ENCODE results near the gene ACBD4.

DNA sequence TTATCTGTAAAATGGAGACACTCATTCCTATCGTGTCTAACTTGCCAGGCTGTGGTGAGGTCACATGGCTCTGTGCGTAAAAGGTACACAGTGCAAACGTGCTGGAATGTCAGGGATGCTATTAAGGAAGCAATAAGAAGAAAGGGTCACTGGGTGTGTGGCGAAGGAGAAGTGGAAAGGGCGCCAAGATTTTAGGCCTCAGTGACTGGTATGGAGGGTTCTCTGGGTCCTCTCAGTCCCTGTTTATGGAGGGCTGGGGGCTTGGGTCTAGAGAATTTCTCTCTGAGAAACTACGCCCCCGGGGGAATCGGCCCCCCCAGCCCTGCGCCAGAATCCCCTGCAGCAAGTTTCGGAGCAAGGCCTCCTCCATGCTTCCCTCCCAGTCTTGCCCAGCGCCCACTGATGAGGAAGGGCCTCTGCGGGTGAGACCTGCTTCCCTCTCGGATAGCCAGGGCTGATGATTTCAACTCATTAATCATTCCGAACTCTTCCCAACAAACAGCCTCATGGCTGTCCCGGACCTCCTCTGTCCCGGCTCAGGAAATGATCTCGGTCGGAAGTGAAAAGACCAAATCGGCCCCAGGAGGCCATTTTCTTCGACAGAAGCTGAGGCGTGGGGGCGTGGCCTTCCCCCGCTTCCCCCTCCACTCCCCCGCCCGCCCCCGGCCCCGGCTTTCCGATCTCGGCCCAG lies 11.5 kb downstream of the ACBD4 start:
- TF ChIP-seq POLR2A (IDR thresholded peaks at IDR 0.05; ENCODE audit: low read depth, low read length) (peak; percentile 76), MAX (IDR thresholded peaks at IDR 0.05; ENCODE audit: insufficient read depth, insufficient read length) (peak; percentile 37), POLR2AphosphoS5 (IDR thresholded peaks at IDR 0.05; ENCODE audit: insufficient read depth, low read depth, low read length) (peak; percentile 32)
- TF ChIP-seq, protein P1, sequence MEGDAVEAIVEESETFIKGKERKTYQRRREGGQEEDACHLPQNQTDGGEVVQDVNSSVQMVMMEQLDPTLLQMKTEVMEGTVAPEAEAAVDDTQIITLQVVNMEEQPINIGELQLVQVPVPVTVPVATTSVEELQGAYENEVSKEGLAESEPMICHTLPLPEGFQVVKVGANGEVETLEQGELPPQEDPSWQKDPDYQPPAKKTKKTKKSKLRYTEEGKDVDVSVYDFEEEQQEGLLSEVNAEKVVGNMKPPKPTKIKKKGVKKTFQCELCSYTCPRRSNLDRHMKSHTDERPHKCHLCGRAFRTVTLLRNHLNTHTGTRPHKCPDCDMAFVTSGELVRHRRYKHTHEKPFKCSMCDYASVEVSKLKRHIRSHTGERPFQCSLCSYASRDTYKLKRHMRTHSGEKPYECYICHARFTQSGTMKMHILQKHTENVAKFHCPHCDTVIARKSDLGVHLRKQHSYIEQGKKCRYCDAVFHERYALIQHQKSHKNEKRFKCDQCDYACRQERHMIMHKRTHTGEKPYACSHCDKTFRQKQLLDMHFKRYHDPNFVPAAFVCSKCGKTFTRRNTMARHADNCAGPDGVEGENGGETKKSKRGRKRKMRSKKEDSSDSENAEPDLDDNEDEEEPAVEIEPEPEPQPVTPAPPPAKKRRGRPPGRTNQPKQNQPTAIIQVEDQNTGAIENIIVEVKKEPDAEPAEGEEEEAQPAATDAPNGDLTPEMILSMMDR (IDR thresholded peaks at IDR 0.05; ENCODE audit: extremely low read depth in 1 of 2, insufficient read depth in 1 of 2, low read depth in 1 of 2, low read length in 2 of 2), result no peak
